Stimulated activated memory B cell treated with anti-CD40 and anti-IgM and Interleukin-4, amounts not matched to agents 10 μg/mL and 1 μg/mL and 100 μg/mL, for 72 hours (primary cell): ENCODE results near the gene BBX.
A peak's percentile ranks its signal among the peaks of the same experiment; 100 is the strongest.
"Not testable (repeated sequence)": the region's sequence is repeated elsewhere in the genome, so short reads cannot be mapped to it uniquely, and the experiment has no call there.

Source experiments
- ATAC-seq: fragments of 150-1000 bp; cut with Tn5 transposase; 2 replicates; pipeline ENCODE4 v1.10.0; 2021
- H3K27ac Mint-ChIP-seq: one replicate; pipeline ENCODE4 v1.8.0; 2022; ENCODE audit warnings: mild to moderate bottlenecking, mixed read lengths
- H3K27me3 Mint-ChIP-seq: one replicate; pipeline ENCODE4 v1.8.0; 2022; ENCODE audit warnings: mixed read lengths
- H3K36me3 Mint-ChIP-seq: one replicate; pipeline ENCODE4 v1.8.0; 2022; ENCODE audit warnings: mixed read lengths
- H3K4me1 Mint-ChIP-seq: one replicate; pipeline ENCODE4 v1.8.0; 2022; ENCODE audit warnings: mixed read lengths
- H3K4me3 Mint-ChIP-seq: one replicate; pipeline ENCODE4 v1.8.0; 2022; ENCODE audit warnings: mild to moderate bottlenecking, moderate library complexity, mixed read lengths
- H3K9me3 Mint-ChIP-seq: one replicate; pipeline ENCODE4 v1.8.0; 2022; ENCODE audit warnings: mixed read lengths

Gene BBX

DNA sequence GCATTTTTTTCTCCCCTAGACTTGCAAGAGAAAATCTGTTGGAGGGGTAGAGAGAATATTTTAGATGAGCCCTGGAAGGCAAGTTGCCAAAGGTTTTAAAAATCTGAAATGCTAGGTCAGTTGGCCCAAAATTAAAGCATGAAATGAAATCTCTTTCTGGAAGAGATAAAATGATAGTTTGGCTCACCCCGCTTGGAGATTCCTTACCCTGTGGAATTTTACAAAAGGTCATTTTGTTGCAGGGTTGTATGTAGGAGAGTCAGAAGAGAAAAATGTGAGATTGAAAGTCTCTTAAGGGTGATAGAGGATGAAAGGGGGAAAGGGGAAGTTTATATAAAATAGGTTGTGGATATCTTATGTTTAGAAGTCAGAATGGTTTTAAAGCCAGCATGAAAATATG, 290.3 kb downstream of the BBX start:
- peaks cover 10% of the 10 kb centered on the region for H3K36me3 Mint-ChIP-seq
- H3K27me3 Mint-ChIP-seq: no peaks in the 10 kb centered on the region
- no peak overlapping the region for H3K27ac Mint-ChIP-seq
- H3K9me3 Mint-ChIP-seq: no peaks in the 10 kb centered on the region
- H3K4me1 Mint-ChIP-seq: peaks cover 8% of the 10 kb centered on the region
- no peak for ATAC-seq
- H3K4me3 Mint-ChIP-seq: no peak overlapping the region

- H3K4me1 Mint-ChIP-seq: no peaks in the 10 kb centered on the region
- H3K4me3 Mint-ChIP-seq: no peak overlapping the region
- H3K36me3 Mint-ChIP-seq: no peaks in the 10 kb centered on the region
- peaks cover 12% of the 10 kb centered on the region for H3K27me3 Mint-ChIP-seq
- H3K27ac Mint-ChIP-seq: no peak overlapping the region
- no peak for ATAC-seq
- no peaks in the 10 kb centered on the region for H3K9me3 Mint-ChIP-seq
These were observed 293.3 kb downstream of the BBX start for GRCh38 chr3:107816107-107816506.

- Mint-ChIP-seq H3K9me3 (no peaks in the 10 kb centered on the region), H3K4me1 (no peaks in the 10 kb centered on the region), H3K27me3 (peaks cover 22% of the 10 kb centered on the region), H3K36me3 (no peaks in the 10 kb centered on the region), H3K4me3 (no peak overlapping the region), H3K27ac (no peak overlapping the region)
- no peak for ATAC-seq
These were observed 294.3 kb downstream of the BBX start for GRCh38 chr3:107817076-107817475.

GRCh38 chr3:107818025-107818424, 295.3 kb downstream of the BBX start:
- Mint-ChIP-seq H3K9me3 (no peaks in the 10 kb centered on the region), H3K27me3 (peaks cover 24% of the 10 kb centered on the region), H3K27ac (no peak overlapping the region)

GRCh38 chr3:107819656-107820055, 296.9 kb downstream of the BBX start:
- Mint-ChIP-seq H3K4me3 (no peak overlapping the region), H3K4me1 (no peaks in the 10 kb centered on the region), H3K9me3 (no peaks in the 10 kb centered on the region), H3K27me3 (peaks cover 24% of the 10 kb centered on the region), H3K36me3 (no peaks in the 10 kb centered on the region), H3K27ac (no peak overlapping the region)
- no peak for ATAC-seq

More at GRCh38 chr3:107818025-107818424, 295.3 kb downstream of the BBX start:
- no peaks in the 10 kb centered on the region for H3K36me3 Mint-ChIP-seq
- no peaks in the 10 kb centered on the region for H3K4me1 Mint-ChIP-seq
- no peak for ATAC-seq
- no peak overlapping the region for H3K4me3 Mint-ChIP-seq

- Mint-ChIP-seq H3K36me3 (no peaks in the 10 kb centered on the region), H3K27me3 (peaks cover 24% of the 10 kb centered on the region), H3K27ac (no peak overlapping the region), H3K4me1 (no peaks in the 10 kb centered on the region), H3K4me3 (no peak overlapping the region), H3K9me3 (no peaks in the 10 kb centered on the region)
- ATAC-seq: no peak
These were observed 299.5 kb downstream of the BBX start for GRCh38 chr3:107822308-107822707.

- Mint-ChIP-seq H3K4me1 (no peaks in the 10 kb centered on the region), H3K27ac (no peak overlapping the region), H3K9me3 (no peaks in the 10 kb centered on the region), H3K36me3 (no peaks in the 10 kb centered on the region), H3K4me3 (no peak overlapping the region), H3K27me3 (peaks cover 17% of the 10 kb centered on the region)
- no peak for ATAC-seq
These were observed 302.1 kb downstream of the BBX start for GRCh38 chr3:107824822-107825371.

DNA sequence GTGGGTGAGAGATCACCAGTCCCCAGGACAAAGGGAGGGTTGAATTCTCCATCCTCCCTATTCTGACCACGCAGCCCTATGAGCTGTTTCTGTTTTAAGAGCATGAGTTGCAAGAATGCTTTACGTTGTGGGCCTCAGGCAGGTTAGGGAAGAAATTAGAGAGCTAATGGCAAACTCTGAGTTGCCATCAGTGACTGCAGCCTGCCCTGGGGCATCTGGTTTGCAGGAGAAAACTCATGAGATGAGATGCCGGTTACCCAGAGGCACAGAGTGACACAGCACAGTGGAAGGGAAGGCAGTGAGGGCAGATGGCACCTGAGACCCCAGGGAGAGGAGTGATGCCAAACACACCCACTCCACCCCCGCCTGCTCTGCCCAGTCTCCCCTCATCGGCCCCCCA, 302.8 kb downstream of the BBX start:
- no peak overlapping the region for H3K27ac Mint-ChIP-seq
- no peaks in the 10 kb centered on the region for H3K36me3 Mint-ChIP-seq
- H3K9me3 Mint-ChIP-seq: no peaks in the 10 kb centered on the region
- ATAC-seq: no peak
- no peak overlapping the region for H3K4me3 Mint-ChIP-seq
- peaks cover 14% of the 10 kb centered on the region for H3K27me3 Mint-ChIP-seq
- no peaks in the 10 kb centered on the region for H3K4me1 Mint-ChIP-seq

DNA sequence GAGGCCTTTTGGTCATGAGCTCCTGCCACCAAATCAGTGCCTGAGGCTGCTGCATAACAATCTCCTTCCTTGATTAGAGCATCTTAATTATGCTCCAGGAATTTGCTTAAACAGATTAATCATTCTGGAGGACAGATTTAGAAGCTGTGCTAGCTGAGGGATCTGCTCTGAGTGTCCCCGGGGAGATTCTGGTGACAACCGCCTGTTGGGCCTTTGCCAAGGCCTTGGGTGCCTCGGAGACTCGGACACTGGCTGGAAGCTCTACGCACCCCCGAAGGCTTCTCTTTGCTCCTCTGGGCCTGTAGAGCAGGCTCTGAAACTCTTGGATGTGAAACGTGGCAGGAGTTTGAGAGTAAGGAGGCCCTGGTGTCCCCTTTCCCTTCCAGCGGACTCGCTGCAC, 304.0 kb downstream of the BBX start:
- H3K27ac Mint-ChIP-seq: no peak overlapping the region
- no peak overlapping the region for H3K4me3 Mint-ChIP-seq
- H3K36me3 Mint-ChIP-seq: no peaks in the 10 kb centered on the region
- no peaks in the 10 kb centered on the region for H3K4me1 Mint-ChIP-seq
- H3K27me3 Mint-ChIP-seq: peaks cover 6% of the 10 kb centered on the region
- H3K9me3 Mint-ChIP-seq: no peaks in the 10 kb centered on the region
- no peak for ATAC-seq

DNA sequence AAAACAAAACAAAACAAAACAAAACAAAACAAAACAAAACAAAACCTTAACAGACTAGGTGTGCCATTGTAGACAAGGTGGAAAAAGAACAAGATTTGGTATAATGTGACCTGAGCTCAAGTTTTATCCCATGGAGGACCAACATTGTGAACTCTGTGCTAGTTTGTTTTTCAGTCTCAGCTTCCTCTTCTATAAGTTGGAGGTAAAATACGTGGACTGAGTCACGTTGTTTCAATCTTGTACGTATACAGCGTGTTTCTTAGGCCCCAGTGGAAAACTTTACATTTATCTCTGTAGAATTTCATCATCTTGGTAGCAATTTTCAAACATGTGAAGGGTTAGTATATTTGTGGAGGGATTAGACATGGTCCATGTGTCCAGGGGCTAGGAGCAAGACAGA, 306.4 kb downstream of the BBX start:
- no peaks in the 10 kb centered on the region for H3K9me3 Mint-ChIP-seq
- no peaks in the 10 kb centered on the region for H3K27me3 Mint-ChIP-seq
- no peaks in the 10 kb centered on the region for H3K36me3 Mint-ChIP-seq
- H3K27ac Mint-ChIP-seq: no peak overlapping the region
- H3K4me3 Mint-ChIP-seq: no peak overlapping the region
- H3K4me1 Mint-ChIP-seq: no peaks in the 10 kb centered on the region
- no peak for ATAC-seq

DNA sequence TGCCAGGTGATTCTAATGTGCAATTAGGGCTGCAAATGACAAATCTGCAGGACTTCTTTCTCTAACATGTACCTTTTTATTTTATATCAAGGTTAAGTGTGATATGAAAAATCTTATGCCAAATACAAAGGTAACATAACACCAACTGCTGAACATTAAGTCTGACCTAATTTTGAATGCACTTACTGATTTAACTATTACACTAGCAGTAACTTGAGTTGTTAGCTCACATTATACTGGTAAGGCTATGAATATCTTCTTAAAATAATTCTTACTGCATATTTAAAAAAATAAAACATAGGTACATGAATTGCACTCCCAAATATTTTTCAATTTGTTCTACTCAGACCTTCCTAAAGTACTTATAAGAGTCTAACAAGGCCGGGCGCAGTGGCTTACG, 308.8 kb downstream of the BBX start:
- no peak overlapping the region for H3K4me3 Mint-ChIP-seq
- H3K9me3 Mint-ChIP-seq: no peaks in the 10 kb centered on the region
- no peaks in the 10 kb centered on the region for H3K4me1 Mint-ChIP-seq
- H3K27me3 Mint-ChIP-seq: no peaks in the 10 kb centered on the region
- H3K36me3 Mint-ChIP-seq: no peaks in the 10 kb centered on the region
- H3K27ac Mint-ChIP-seq: no peak overlapping the region
- ATAC-seq: no peak

DNA sequence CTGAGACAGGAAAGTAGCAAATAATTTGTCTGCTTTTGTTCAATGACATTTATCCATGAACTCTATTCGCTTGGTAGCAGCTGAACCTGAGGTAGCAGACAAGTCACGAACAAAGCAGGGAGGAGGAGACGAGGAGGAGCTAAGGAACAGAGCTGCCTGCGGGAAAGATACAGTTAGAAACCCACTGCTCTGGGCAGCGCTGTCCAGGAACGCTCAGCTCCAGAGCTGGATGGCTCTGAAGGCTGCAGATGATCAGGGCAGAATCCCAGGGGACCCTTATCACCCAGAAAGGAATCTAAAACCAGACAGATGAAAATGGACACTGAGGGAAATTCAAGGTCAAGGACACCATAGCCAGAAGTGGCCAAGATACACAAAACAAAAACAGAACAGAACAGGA, 310.3 kb downstream of the BBX start:
- Mint-ChIP-seq H3K9me3 (no peaks in the 10 kb centered on the region), H3K27ac (no peak overlapping the region), H3K27me3 (no peaks in the 10 kb centered on the region), H3K4me3 (no peak overlapping the region), H3K36me3 (no peaks in the 10 kb centered on the region), H3K4me1 (no peaks in the 10 kb centered on the region)
- ATAC-seq: no peak

DNA sequence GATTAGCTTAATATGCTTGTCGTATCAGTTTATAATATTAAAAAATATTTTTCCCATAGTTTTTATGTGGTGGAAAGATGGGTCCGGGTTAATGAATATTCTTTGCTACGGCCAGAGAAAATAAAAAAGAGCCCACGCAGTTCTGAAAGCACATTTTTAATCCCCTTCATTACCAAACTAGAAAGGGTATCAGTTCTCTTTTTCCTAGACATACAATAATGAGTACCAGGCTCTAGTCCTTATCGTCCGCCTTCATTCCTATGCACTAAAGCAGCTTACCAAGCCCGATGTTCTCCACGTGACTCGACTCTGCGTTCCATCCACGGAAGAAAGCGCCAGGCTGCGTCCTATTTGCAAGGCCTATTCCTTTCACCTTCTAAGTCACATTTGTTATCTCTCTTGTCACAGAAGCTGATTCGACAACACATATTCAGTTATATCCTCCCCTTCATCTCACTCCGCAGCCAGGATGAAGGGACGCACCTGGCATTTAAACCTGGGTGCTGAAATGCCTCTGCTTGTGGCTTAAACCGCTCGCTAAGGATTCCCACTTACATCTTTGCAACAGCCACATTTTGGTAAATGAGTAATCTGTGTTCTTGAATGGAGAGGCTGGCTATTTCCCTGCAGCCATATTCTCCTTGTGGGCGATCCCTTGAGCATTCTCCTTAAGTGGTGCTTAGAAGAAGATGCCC, 311.1 kb downstream of the BBX start:
- no peaks in the 10 kb centered on the region for H3K27me3 Mint-ChIP-seq
- H3K4me3 Mint-ChIP-seq: no peak overlapping the region
- no peak overlapping the region for H3K27ac Mint-ChIP-seq

GRCh38 chr3:107835001-107835400, 312.2 kb downstream of the BBX start:
- H3K4me1 Mint-ChIP-seq, H3K27me3 Mint-ChIP-seq, H3K4me3 Mint-ChIP-seq, ATAC-seq, H3K27ac Mint-ChIP-seq, H3K9me3 Mint-ChIP-seq, H3K36me3 Mint-ChIP-seq: not testable (repeated sequence)

More for the DNA sequence above, 311.1 kb downstream of the BBX start:
- ATAC-seq: no peak
- Mint-ChIP-seq H3K9me3 (no peaks in the 10 kb centered on the region), H3K36me3 (no peaks in the 10 kb centered on the region), H3K4me1 (no peaks in the 10 kb centered on the region)

GRCh38 chr3:107837895-107838612, 315.3 kb downstream of the BBX start:
- H3K9me3 Mint-ChIP-seq: no peaks in the 10 kb centered on the region
- peak; percentile 65 for ATAC-seq
- H3K27ac Mint-ChIP-seq: no peak overlapping the region
- no peak overlapping the region for H3K4me3 Mint-ChIP-seq
- no peaks in the 10 kb centered on the region for H3K36me3 Mint-ChIP-seq
- no peaks in the 10 kb centered on the region for H3K4me1 Mint-ChIP-seq
- H3K27me3 Mint-ChIP-seq: no peaks in the 10 kb centered on the region

DNA sequence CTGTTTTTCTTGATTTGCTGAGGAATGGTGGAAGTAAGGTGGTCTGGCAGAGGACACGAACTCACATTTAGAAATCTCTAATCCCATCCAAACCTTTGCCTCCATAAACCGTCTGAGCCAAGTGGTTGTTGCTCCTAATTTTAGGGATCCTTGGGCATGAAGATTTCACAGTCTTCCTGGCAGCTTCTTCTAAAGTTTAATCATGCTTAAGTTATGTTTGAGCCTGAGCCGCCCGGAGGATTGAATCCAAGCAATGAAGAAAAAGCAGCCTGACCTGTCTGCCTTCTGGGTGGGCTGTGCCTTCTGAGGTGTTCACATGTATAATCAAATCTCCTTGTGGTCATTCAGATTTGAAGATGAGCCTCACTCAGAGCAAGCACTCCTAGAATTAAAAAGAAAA, 319.1 kb downstream of the BBX start:
- no peak overlapping the region for H3K27ac Mint-ChIP-seq
- H3K27me3 Mint-ChIP-seq: no peaks in the 10 kb centered on the region
- H3K4me1 Mint-ChIP-seq: no peaks in the 10 kb centered on the region
- no peak for ATAC-seq
- no peak overlapping the region for H3K4me3 Mint-ChIP-seq
- no peaks in the 10 kb centered on the region for H3K9me3 Mint-ChIP-seq
- no peaks in the 10 kb centered on the region for H3K36me3 Mint-ChIP-seq
